ENCODE data around the gene WHRN. TPM values are rescaled to one million over a fixed set of nuclear protein-coding genes. Genes with fewer than 3 reads are reported as not detected.
A peak's percentile ranks its signal among the peaks of the same experiment; 100 is the strongest.

Gene WHRN
- total and polyA plus RNA-seq, 2 of the 13 experiments (the other 11 are each of a cell fraction or from before 2014, with no cell fraction given): 2.3 to 5.3 TPM

DNA sequence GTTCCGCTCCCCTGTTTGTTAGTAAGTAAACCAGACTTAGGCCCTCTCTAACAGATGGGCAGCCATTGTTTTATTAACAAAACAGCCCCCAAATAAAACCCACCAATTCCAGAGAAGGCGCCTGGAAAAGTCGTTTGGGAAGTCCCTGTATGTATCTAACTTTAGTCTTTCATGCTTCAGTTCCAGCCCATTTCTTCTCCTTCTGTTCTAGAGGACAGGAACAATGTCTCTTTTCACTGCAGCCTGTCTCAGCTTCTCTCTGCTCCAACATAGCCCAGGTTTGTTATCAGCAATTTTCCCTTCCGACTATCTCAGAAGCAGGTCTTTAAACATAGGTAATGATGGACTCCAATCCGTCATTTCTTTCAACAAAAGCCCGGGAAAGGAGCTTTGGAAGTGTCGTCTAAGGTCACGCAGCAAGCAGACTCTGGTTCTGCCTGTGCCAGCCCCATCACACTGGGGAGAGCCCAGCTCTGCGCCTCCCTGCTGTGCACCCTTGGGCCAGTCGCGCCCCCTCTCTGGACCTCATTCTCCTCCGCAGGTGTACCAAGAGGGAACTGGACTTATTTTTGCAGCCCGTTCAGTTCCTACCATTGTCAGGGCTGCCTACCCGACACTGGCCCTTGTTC lies 107.9 kb downstream of the WHRN start (continued):
- TF ChIP-seq ZNF605 (CRISPR knock-in tag; IDR thresholded peaks at IDR 0.05) (peak; percentile 24; the same call in 1 of the 2 replicates), ZMYM3 (CRISPR knock-in tag; IDR thresholded peaks at IDR 0.05) (peak; percentile 98), ZC3H4 (CRISPR knock-in tag; IDR thresholded peaks at IDR 0.05; ENCODE audit: borderline replicate concordance) (peak; percentile 36; the same call in 1 of the 2 replicates), ADNP (CRISPR knock-in tag; IDR thresholded peaks at IDR 0.05) (0 out of 2 replicates have a peak, but pooled peaks have one; percentile 50), ZNF317 (CRISPR knock-in tag; IDR thresholded peaks at IDR 0.05) (no peak), REPIN1 (CRISPR knock-in tag; IDR thresholded peaks at IDR 0.05; ENCODE audit: borderline replicate concordance, low read depth) (0 out of 2 replicates have a peak, but pooled peaks have one; percentile 9), ZBTB38 (CRISPR knock-in tag; IDR thresholded peaks at IDR 0.05) (no peak), SSRP1 (CRISPR knock-in tag; IDR thresholded peaks at IDR 0.05) (peak; percentile 52; the same call in 1 of the 2 replicates), FOXC1 (CRISPR knock-in tag; IDR thresholded peaks at IDR 0.05; ENCODE audit: borderline replicate concordance) (no peak), ZNF496 (CRISPR knock-in tag; IDR thresholded peaks at IDR 0.05; ENCODE audit: insufficient replicate concordance) (no peak), ZNF430 (CRISPR knock-in tag; IDR thresholded peaks at IDR 0.05) (no peak), KLF16 (CRISPR knock-in tag; IDR thresholded peaks at IDR 0.05) (0 out of 4 replicates have a peak, but pooled peaks of 1 of the 2 experiments have one; percentile 16), RORA (CRISPR knock-in tag; IDR thresholded peaks at IDR 0.05) (no peak), HOXA9 (CRISPR knock-in tag; IDR thresholded peaks at IDR 0.05; ENCODE audit: borderline replicate concordance) (no peak), ONECUT2 (CRISPR knock-in tag; IDR thresholded peaks at IDR 0.05) (no peak), CHD4 (IDR thresholded peaks at IDR 0.05; ENCODE audit: borderline replicate concordance, low read length) (peak; percentile 98), ZFP41 (CRISPR knock-in tag; IDR thresholded peaks at IDR 0.05; ENCODE audit: borderline replicate concordance) (0 out of 2 replicates have a peak, but pooled peaks have one; percentile 3), SATB2 (CRISPR knock-in tag; IDR thresholded peaks at IDR 0.05) (no peak)
- TF ChIP-seq, protein P1, sequence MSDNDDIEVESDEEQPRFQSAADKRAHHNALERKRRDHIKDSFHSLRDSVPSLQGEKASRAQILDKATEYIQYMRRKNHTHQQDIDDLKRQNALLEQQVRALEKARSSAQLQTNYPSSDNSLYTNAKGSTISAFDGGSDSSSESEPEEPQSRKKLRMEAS (IDR thresholded peaks at IDR 0.05): 0 out of 2 replicates have a peak, but pooled peaks have one; percentile 8
- TF ChIP-seq, protein P2, sequence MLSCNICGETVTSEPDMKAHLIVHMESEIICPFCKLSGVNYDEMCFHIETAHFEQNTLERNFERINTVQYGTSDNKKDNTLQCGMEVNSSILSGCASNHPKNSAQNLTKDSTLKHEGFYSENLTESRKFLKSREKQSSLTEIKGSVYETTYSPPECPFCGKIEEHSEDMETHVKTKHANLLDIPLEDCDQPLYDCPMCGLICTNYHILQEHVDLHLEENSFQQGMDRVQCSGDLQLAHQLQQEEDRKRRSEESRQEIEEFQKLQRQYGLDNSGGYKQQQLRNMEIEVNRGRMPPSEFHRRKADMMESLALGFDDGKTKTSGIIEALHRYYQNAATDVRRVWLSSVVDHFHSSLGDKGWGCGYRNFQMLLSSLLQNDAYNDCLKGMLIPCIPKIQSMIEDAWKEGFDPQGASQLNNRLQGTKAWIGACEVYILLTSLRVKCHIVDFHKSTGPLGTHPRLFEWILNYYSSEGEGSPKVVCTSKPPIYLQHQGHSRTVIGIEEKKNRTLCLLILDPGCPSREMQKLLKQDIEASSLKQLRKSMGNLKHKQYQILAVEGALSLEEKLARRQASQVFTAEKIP (CRISPR knock-in tag; IDR thresholded peaks at IDR 0.05; ENCODE audit: borderline replicate concordance): no peak
- TF ChIP-seq, protein P3, sequence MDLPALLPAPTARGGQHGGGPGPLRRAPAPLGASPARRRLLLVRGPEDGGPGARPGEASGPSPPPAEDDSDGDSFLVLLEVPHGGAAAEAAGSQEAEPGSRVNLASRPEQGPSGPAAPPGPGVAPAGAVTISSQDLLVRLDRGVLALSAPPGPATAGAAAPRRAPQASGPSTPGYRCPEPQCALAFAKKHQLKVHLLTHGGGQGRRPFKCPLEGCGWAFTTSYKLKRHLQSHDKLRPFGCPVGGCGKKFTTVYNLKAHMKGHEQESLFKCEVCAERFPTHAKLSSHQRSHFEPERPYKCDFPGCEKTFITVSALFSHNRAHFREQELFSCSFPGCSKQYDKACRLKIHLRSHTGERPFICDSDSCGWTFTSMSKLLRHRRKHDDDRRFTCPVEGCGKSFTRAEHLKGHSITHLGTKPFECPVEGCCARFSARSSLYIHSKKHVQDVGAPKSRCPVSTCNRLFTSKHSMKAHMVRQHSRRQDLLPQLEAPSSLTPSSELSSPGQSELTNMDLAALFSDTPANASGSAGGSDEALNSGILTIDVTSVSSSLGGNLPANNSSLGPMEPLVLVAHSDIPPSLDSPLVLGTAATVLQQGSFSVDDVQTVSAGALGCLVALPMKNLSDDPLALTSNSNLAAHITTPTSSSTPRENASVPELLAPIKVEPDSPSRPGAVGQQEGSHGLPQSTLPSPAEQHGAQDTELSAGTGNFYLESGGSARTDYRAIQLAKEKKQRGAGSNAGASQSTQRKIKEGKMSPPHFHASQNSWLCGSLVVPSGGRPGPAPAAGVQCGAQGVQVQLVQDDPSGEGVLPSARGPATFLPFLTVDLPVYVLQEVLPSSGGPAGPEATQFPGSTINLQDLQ (CRISPR knock-in tag; IDR thresholded peaks at IDR 0.05): no peak

Data from HepG2 (cell line).